ENCODE measurements around the gene SUPT6H.
A peak's percentile ranks its signal among the peaks of the same experiment; 100 is the strongest.

The SUPT6H gene

DNA sequence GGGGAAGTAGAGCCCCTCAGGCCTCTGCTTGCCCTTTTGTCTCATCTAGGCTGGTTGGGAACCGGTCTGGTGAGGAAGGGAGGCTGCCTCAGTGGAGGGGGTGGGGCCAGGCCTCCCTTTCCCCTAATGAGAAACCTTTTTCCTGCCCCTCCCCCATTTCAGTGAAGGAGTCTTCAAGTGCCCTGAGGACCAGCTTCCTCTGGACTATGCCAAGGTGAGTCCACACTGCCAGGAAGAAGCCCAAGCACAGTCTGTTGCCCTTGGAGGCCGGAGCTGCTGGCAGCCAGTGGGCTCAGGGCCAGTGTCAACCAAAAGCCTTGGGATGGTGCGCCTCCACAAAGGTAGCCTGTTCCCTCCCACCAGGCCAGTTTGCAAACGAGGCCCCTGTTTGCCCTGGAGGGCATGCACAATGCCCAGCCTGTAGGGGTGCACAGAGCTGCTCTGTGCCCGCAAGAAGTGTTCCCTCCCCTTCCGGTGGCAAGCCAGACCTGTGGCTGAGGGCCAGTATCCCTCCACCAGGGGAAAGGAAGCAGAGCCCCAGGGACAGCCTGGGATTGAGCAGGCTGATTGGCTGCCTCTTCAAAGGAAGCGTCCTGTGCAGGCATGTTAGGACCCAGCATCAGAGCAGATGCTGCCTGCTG lies 85.2 kb downstream of the SUPT6H start:
- no peak for DNase-seq
- Mint-ChIP-seq H3K4me1 (peaks cover 33% of the 10 kb centered on the region), H3K9me3 (no peaks in the 10 kb centered on the region), H3K27ac (peak overlapping the region; percentile 68), H3K36me3 (ENCODE audit: low read depth) (peaks cover 34% of the 10 kb centered on the region), H3K4me3 (no peak overlapping the region), H3K27me3 (ENCODE audit: low read depth, poor library complexity) (no peaks in the 10 kb centered on the region)
- TF ChIP-seq CTCF (IDR thresholded peaks at IDR 0.05), result no peak

- Mint-ChIP-seq H3K27me3 (ENCODE audit: low read depth, poor library complexity) (no peaks in the 10 kb centered on the region), H3K36me3 (ENCODE audit: low read depth) (peaks cover 40% of the 10 kb centered on the region), H3K4me3 (no peak overlapping the region), H3K9me3 (no peaks in the 10 kb centered on the region), H3K4me1 (peaks cover 29% of the 10 kb centered on the region), H3K27ac (peak overlapping the region; percentile 69)
- TF ChIP-seq CTCF (IDR thresholded peaks at IDR 0.05), result no peak
- no peak for DNase-seq
Measured at GRCh38 chr17:28747801-28748750, 86.1 kb downstream of the SUPT6H start.

DNA sequence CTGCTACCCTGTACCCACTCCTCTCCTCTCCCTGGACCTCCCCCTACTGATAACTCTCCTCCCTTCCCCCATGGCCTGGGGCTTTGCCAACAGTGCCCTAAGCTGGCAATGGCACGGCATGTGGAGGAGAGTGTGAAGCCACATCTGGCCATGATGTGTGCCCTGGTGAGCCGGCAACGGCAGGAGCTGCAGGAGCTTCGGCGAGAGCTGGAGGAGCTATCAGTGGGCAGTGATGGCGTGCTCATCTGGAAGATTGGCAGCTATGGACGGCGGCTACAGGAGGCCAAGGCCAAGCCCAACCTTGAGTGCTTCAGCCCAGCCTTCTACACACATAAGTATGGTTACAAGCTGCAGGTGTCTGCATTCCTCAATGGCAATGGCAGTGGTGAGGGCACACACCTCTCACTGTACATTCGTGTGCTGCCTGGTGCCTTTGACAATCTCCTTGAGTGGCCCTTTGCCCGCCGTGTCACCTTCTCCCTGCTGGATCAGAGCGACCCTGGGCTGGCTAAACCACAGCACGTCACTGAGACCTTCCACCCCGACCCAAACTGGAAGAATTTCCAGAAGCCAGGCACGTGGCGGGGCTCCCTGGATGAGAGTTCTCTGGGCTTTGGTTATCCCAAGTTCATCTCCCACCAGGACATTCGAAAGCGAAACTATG lies 87.0 kb downstream of the SUPT6H start:
- TF ChIP-seq CTCF (IDR thresholded peaks at IDR 0.05), result no peak
- DNase-seq, result no peak
- H3K4me3 Mint-ChIP-seq, result no peak overlapping the region

GRCh38 chr17:28749516-28750177 lies 87.6 kb downstream of the SUPT6H start:
- Mint-ChIP-seq H3K27me3 (ENCODE audit: low read depth, poor library complexity) (no peaks in the 10 kb centered on the region), H3K9me3 (no peaks in the 10 kb centered on the region)

More for the DNA sequence above, 87.0 kb downstream of the SUPT6H start:
- Mint-ChIP-seq H3K27ac (peak overlapping the region; percentile 96), H3K9me3 (no peaks in the 10 kb centered on the region), H3K36me3 (ENCODE audit: low read depth) (peaks cover 40% of the 10 kb centered on the region), H3K27me3 (ENCODE audit: low read depth, poor library complexity) (no peaks in the 10 kb centered on the region), H3K4me1 (peaks cover 26% of the 10 kb centered on the region)

More at GRCh38 chr17:28749516-28750177, 87.6 kb downstream of the SUPT6H start:
- Mint-ChIP-seq H3K36me3 (ENCODE audit: low read depth) (peaks cover 44% of the 10 kb centered on the region), H3K4me3 (no peak overlapping the region), H3K27ac (peak overlapping the region; percentile 96), H3K4me1 (peaks cover 26% of the 10 kb centered on the region)
- TF ChIP-seq CTCF (IDR thresholded peaks at IDR 0.05), result no peak
- DNase-seq, result no peak

Measured in nephron progenitor cell (in vitro differentiated cells).